Adrenal gland (tissue), 12 donors: ENCODE measurements around the gene SLC17A6. TPM values are rescaled to one million over a fixed set of nuclear protein-coding genes. Genes with fewer than 3 reads are reported as not detected.

Experiments used
- DNase-seq, 7 donors: peaks; one replicate each; pipeline ENCODE4 v3.0.0-alpha.2; 2019 to 2020
- H3K27ac ChIP-seq, 5 donors: fragments of 200-600 bp; sonication (generic) in 4 of 5; 1 replicate in 3 of 5; 2 replicates in 2 of 5; pipeline versions ENCODE4 v1.5.1 to v1.8.0; 2016 to 2020; ENCODE audit warnings: mild to moderate bottlenecking in 1 of 5
- H3K27me3 ChIP-seq: fragments of 200-600 bp; 2 replicates; pipeline ENCODE4 v1.8.0; 2021
- H3K36me3 ChIP-seq, 2 donors: fragments of 200-600 bp; replicated peaks in 1 of 2; 1 replicate in 1 of 2; 2 replicates in 1 of 2; pipeline versions ENCODE4 v1.5.1 to v1.8.0; 2018 to 2022
- H3K4me1 ChIP-seq, 2 donors: fragments of 200-600 bp; replicated peaks in 1 of 2; 1 replicate in 1 of 2; 2 replicates in 1 of 2; pipeline versions ENCODE4 v1.5.1 to v1.8.0; 2018 to 2021
- H3K4me3 ChIP-seq, 4 donors: fragments of 200-600 bp; sonication (generic) in 3 of 4; one replicate each; pipeline ENCODE4 v1.5.1; 2016 to 2018
- H3K9me3 ChIP-seq, 3 donors: fragments of 200-600 bp; sonication (generic) in 1 of 3; replicated peaks in 1 of 3; 1 replicate in 2 of 3; 2 replicates in 1 of 3; pipeline versions ENCODE4 v1.5.1 to v1.8.0; 2016 to 2021
- CTCF ChIP-seq, 6 experiments: fragments of 450-650 bp in 4 of 6; fragments of 200-600 bp in 2 of 6; sonication (generic) in 1 of 6; IDR thresholded peaks; 1 replicate in 5 of 6; 2 replicates in 1 of 6; pipeline versions ENCODE4 v1.5.1 to v1.8.0; 2016 to 2021; ENCODE audit warnings: antibody characterized with exemption in 6 of 6, mild to moderate bottlenecking in 2 of 6, moderate library complexity in 1 of 6
- POLR2A ChIP-seq, 2 donors: fragments of 450-650 bp; IDR thresholded peaks; one replicate each; pipeline ENCODE4 v1.6.1; 2017; ENCODE audit warnings: antibody characterized with exemption in 2 of 2, mild to moderate bottlenecking in 2 of 2, moderate library complexity in 1 of 2
- WGBS, 4 donors: extraction: QIAGEN DNeasy Blood & Tissue Kit in 2 of 4; methylation state at CpG; one replicate each; pipeline versions ENCODE4 v1.1.5 to v1.1.7; 2013 to 2017; 5-methylcytosine and 5-hydroxymethylcytosine counted together
- intact Hi-C, 2 donors: fragments of 100-400 bp; cut with DNase I; formaldehyde crosslinking; loops; one replicate each; pipeline versions ENCODE4 v1.14.1 to v1.15.0; 2022 to 2023
- polyA plus RNA-seq, 3 donors: library from polyadenylated mRNA; stranded (reverse); fragments of 200-250 nt in 2 of 3; fragments of 350-450 nt in 1 of 3; fragmentation: Illumina TruSeq in 1 of 3; extraction: RNeasy Lipid Tissue Mini Kit (QIAGEN cat#74804) in 1 of 3; gene quantifications; one replicate each; pipeline ENCODE4 v1.2.3, GENCODE V29; 2013 to 2014
- total RNA-seq, 9 donors: library from RNA; depleted of rRNA in 4 of 9; stranded (reverse); fragments of >200 nt in 4 of 9; fragments of 120-200 nt in 1 of 9; fragmentation: NEBNext Ultra II Directional in 1 of 9; extraction: Animal tissue kit (Norgen Biotek cat#: 25700) in 1 of 9; gene quantifications; one replicate each; pipeline versions ENCODE4 v1.1.0 to v1.2.4, GENCODE V29; 2013 to 2023
- donor health status: healthy with polysubstance abuse.
- donor health status: Bipolar disorder and iron deficiency.
- donor health status: DM: yes; HTN: yes; CAD: no.
- donor health status: DM: no; HTN: no; CAD: no.
- donor health status: DM: no; HTN: no; CAD: no.
- donor health status: DM: yes; HTN: yes; CAD: no.

The SLC17A6 gene
- total and polyA plus RNA-seq, 12 donors: not detected

- H3K4me3 ChIP-seq: no peak overlapping the region
- H3K27ac ChIP-seq: no peak overlapping the region
- no peaks in the 10 kb centered on the region for H3K4me1 ChIP-seq
- no peak for TF ChIP-seq CTCF (IDR thresholded peaks at IDR 0.05)
- DNase-seq: no peak
- intact Hi-C loops: loop anchor here in 1 of 2 donors (5.0 kb wide), 1 partner anchor 451 kb away; no protein-coding TSS in a partner anchor
- no peaks in the 10 kb centered on the region for H3K36me3 ChIP-seq
- H3K9me3 ChIP-seq: no peaks in the 10 kb centered on the region
- WGBS, 4 donors: 57 to 66% (median 62%) methylated on average over 4 of the region's 4 CpGs
- peaks cover 5% of the 10 kb centered on the region for H3K27me3 ChIP-seq
Observed at GRCh38 chr11:22331771-22332170, 6.4 kb upstream of the SLC17A6 start.

DNA sequence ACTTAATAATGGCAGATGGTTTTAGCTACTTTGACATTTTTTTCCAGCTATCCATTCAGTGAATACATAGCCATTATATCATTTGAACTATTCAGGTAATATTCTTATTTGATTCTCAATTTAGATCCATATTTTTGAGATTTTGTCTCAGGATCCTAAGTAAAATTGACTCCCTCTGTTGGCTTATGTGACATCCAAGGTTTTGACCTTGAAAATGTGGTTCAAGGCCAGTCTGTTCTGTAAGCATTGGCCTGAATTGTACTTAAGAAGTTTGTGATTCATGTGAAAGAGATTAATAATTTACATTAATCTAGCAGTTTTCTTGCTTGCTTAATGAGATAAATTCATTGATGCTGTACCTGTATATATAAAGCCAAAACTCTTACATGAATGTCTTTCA lies 1.6 kb upstream of the SLC17A6 start:
- no peak overlapping the region for H3K4me3 ChIP-seq
- peaks cover 46% of the 10 kb centered on the region for H3K27me3 ChIP-seq
- no peak overlapping the region for H3K27ac ChIP-seq
- intact Hi-C loops: no loop called here
- no peaks in the 10 kb centered on the region for H3K9me3 ChIP-seq
- no peaks in the 10 kb centered on the region for H3K4me1 ChIP-seq
- no peak for DNase-seq
- TF ChIP-seq POLR2A (IDR thresholded peaks at IDR 0.05) (no peak), CTCF (IDR thresholded peaks at IDR 0.05) (no peak)
- H3K36me3 ChIP-seq: no peaks in the 10 kb centered on the region

DNA sequence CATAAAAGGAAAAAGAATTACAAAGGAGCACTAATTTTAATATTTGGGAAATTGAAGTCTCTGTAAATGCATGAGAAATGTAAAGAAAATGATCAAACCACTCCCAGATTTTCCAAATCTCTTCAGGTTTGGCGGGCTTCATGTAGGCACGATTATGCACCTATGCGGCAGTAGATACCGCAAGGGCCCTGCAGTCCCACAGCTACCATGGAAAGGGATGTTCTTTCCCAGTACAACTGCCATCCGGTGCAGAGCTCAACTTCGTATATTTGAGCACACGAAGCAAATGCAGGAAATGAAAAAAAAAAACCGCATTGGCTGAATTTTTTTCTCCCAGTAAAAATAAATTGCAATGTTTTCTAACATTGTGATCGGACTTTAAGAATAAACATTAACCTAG lies 1.4 kb downstream of the SLC17A6 start:
- Histone ChIP-seq H3K27me3 (peaks cover 68% of the 10 kb centered on the region), H3K4me1 (no peaks in the 10 kb centered on the region), H3K4me3 (no peak overlapping the region), H3K27ac (no peak overlapping the region), H3K36me3 (no peaks in the 10 kb centered on the region), H3K9me3 (no peaks in the 10 kb centered on the region)
- 8 to 12% (median 9%) methylated on average over 9 of the region's 9 CpGs for WGBS, 4 donors
- TF ChIP-seq POLR2A (IDR thresholded peaks at IDR 0.05): no peak
- no peak for TF ChIP-seq CTCF (IDR thresholded peaks at IDR 0.05)
- no peak for DNase-seq
- intact Hi-C loops: loop anchor here in 1 of 2 donors (5.0 kb wide), 1 partner anchor 448 kb away; no protein-coding TSS in a partner anchor

DNA sequence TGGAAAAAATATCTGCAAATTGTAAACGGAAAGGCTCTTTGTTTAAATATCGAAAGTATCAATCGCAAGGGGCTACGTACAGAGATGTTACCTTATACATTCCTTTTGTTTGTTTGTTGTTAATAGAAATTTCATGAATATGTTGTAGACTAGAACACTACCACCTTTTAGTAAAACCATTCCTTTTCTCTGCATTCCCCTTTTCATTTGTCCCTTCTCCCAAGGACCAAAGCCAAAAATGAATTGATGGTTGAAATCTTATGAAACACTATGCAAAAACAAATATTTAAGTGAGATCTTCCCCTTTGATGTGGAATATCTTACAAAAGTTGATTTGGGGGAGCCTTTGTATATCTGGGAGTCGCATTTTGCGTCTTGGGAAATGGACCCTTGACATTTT lies 2.1 kb downstream of the SLC17A6 start:
- Histone ChIP-seq H3K4me1 (no peaks in the 10 kb centered on the region), H3K27me3 (peaks cover 68% of the 10 kb centered on the region), H3K4me3 (no peak overlapping the region), H3K27ac (no peak overlapping the region), H3K9me3 (no peaks in the 10 kb centered on the region), H3K36me3 (no peaks in the 10 kb centered on the region)
- DNase-seq: no peak
- intact Hi-C loops: loop anchor here in 1 of 2 donors (5.0 kb wide), 1 partner anchor 447 kb away; no protein-coding TSS in a partner anchor
- TF ChIP-seq POLR2A (IDR thresholded peaks at IDR 0.05) (no peak), CTCF (IDR thresholded peaks at IDR 0.05) (no peak)
- 23 to 29% (median 23%) methylated on average over 6 of the region's 6 CpGs for WGBS, 4 donors
